Neural cell (in vitro differentiated cells): ENCODE results near the gene TBX4. TPM values are rescaled to one million over a fixed set of nuclear protein-coding genes. Genes with fewer than 3 reads are reported as not detected.

Experiments
- H2AFZ ChIP-seq: fragments of 200-600, 300-800 bp; sonication (generic), shearing (Covaris generic); 2 replicates; pipeline ENCODE4 v1.6.0; 2014; ENCODE audit warnings: low read depth, mild to moderate bottlenecking, antibody characterized with exemption, low read length, moderate library complexity
- H3F3A ChIP-seq: fragments of 200-600 bp; shearing (Covaris generic); 2 replicates; pipeline ENCODE4 v1.6.1; 2016; ENCODE audit warnings: mild to moderate bottlenecking, moderate library complexity, mixed read lengths, antibody characterized with exemption, low read length; ENCODE audit not compliant: insufficient read depth, poor library complexity, severe bottlenecking
- H3K27ac ChIP-seq: fragments of 200-600, 300-800 bp; sonication (generic), shearing (Covaris generic); 2 replicates; pipeline ENCODE4 v1.5.1; 2014; ENCODE audit warnings: mild to moderate bottlenecking, low read length, moderate library complexity
- H3K27me3 ChIP-seq: fragments of 300-800, 200-600 bp; sonication (generic), shearing (Covaris generic); 2 replicates; pipeline ENCODE4 v1.6.0; 2014; ENCODE audit warnings: mild to moderate bottlenecking, low read depth, low read length, moderate library complexity; ENCODE audit not compliant: insufficient read depth
- H3K36me3 ChIP-seq: fragments of 300-800, 200-600 bp; sonication (generic), shearing (Covaris generic); 2 replicates; pipeline ENCODE4 v1.5.1; 2014; ENCODE audit warnings: mild to moderate bottlenecking, antibody characterized with exemption, low read length, moderate library complexity; ENCODE audit not compliant: insufficient read depth
- H3K4me2 ChIP-seq: fragments of 300-800, 200-600 bp; sonication (generic), shearing (Covaris generic); 2 replicates; pipeline ENCODE4 v1.6.0; 2014; ENCODE audit warnings: mild to moderate bottlenecking, low read length
- H3K4me3 ChIP-seq: fragments of 300-800, 200-600 bp; sonication (generic), shearing (Covaris generic); 2 replicates; pipeline ENCODE4 v1.5.1; 2014; ENCODE audit warnings: mild to moderate bottlenecking, low read length, moderate library complexity
- H3K79me2 ChIP-seq: fragments of 200-600 bp; shearing (Covaris generic); replicated peaks from 2 replicates; pipeline ENCODE4 v1.6.0; 2014; ENCODE audit warnings: mild to moderate bottlenecking, low read length, moderate library complexity; ENCODE audit not compliant: insufficient read depth
- H3K9ac ChIP-seq: fragments of 300-800, 200-600 bp; sonication (generic), shearing (Covaris generic); 2 replicates; pipeline ENCODE4 v1.6.1; 2016; ENCODE audit warnings: mild to moderate bottlenecking, low read length, mixed read lengths
- H3K9me2 ChIP-seq: fragments of 200-600 bp; shearing (Covaris generic); 2 replicates; pipeline ENCODE4 v1.6.1; 2016; ENCODE audit warnings: mild to moderate bottlenecking, low read length, mixed read lengths; ENCODE audit not compliant: insufficient read depth
- H3K9me3 ChIP-seq: fragments of 200-600, 300-800 bp; sonication (generic), shearing (Covaris generic); 2 replicates; pipeline ENCODE4 v1.6.1; 2016; ENCODE audit warnings: mild to moderate bottlenecking, mixed run types, low read length, moderate library complexity, mixed read lengths
- H4K20me1 ChIP-seq: fragments of 200-600 bp; shearing (Covaris generic); 2 replicates; pipeline ENCODE4 v1.6.1; 2016; ENCODE audit warnings: mild to moderate bottlenecking, mixed run types; ENCODE audit not compliant: insufficient read depth
- CTCF ChIP-seq: fragments of 450-650 bp; IDR thresholded peaks from 2 replicates; pipeline ENCODE4 v1.5.1; 2014; ENCODE audit warnings: antibody characterized with exemption, mild to moderate bottlenecking, moderate library complexity; ENCODE audit not compliant: poor library complexity, severe bottlenecking
- EP300 ChIP-seq: fragments of 450-650 bp; conservative IDR thresholded peaks from 2 replicates; pipeline ENCODE4 v1.6.1; 2014; ENCODE audit warnings: antibody characterized with exemption, mild to moderate bottlenecking, moderate library complexity; ENCODE audit not compliant: poor library complexity, severe bottlenecking
- EZH2 ChIP-seq: fragments of 200-600, 300-800 bp; shearing (Covaris generic), sonication (generic); IDR thresholded peaks from 2 replicates; pipeline ENCODE4 v1.6.1; 2014; ENCODE audit warnings: antibody characterized with exemption, low read length, borderline replicate concordance, mild to moderate bottlenecking; ENCODE audit not compliant: insufficient read depth, poor library complexity, severe bottlenecking
- MXI1 ChIP-seq: fragments of 450-650 bp; conservative IDR thresholded peaks from 2 replicates; pipeline ENCODE4 v1.6.1; 2014; ENCODE audit warnings: antibody characterized with exemption, mild to moderate bottlenecking; ENCODE audit not compliant: poor library complexity, severe bottlenecking
- POLR2AphosphoS5 ChIP-seq: IDR thresholded peaks from 2 replicates; pipeline ENCODE4 v1.6.1; 2012
- RAD21 ChIP-seq: fragments of 450-650 bp; conservative IDR thresholded peaks from 2 replicates; pipeline ENCODE4 v1.6.1; 2014; ENCODE audit warnings: antibody characterized with exemption, mild to moderate bottlenecking, moderate library complexity
- REST ChIP-seq: IDR thresholded peaks from 2 replicates; pipeline ENCODE4 v1.6.1; 2012; ENCODE audit warnings: borderline replicate concordance
- SMC3 ChIP-seq: fragments of 450-650 bp; conservative IDR thresholded peaks from 2 replicates; pipeline ENCODE4 v1.6.1; 2014; ENCODE audit warnings: antibody characterized with exemption, mild to moderate bottlenecking, moderate library complexity; ENCODE audit not compliant: poor library complexity
- TAF1 ChIP-seq: IDR thresholded peaks from 2 replicates; pipeline ENCODE4 v1.6.1; 2012; ENCODE audit warnings: low read depth
- polyA plus RNA-seq: library from polyadenylated mRNA; depleted of rRNA; stranded (reverse); fragments of >200 nt; gene quantifications from 2 replicates; pipeline ENCODE4 v1.2.3, GENCODE V29; 2014

Gene TBX4
- polyA plus RNA-seq, 1 donor from 2014 or later: not detected

GRCh38 chr17:61420052-61420451, 32.2 kb upstream of the TBX4 start:
- no peak overlapping the region for H3K4me3 ChIP-seq
- H3K79me2 ChIP-seq: no peaks in the 10 kb centered on the region
- no peaks in the 10 kb centered on the region for H3K9me2 ChIP-seq
- no peak overlapping the region for H2AFZ ChIP-seq
- peaks cover 4% of the 10 kb centered on the region for H3K27me3 ChIP-seq
- no peaks in the 10 kb centered on the region for H3F3A ChIP-seq
- no peak overlapping the region for H3K27ac ChIP-seq
- TF ChIP-seq MXI1 (no peak), POLR2AphosphoS5 (no peak), SMC3 (no peak)
- H4K20me1 ChIP-seq: no peaks in the 10 kb centered on the region
- H3K9me3 ChIP-seq: no peaks in the 10 kb centered on the region
- no peak overlapping the region for H3K4me2 ChIP-seq
- no peaks in the 10 kb centered on the region for H3K36me3 ChIP-seq
- H3K9ac ChIP-seq: no peak overlapping the region

GRCh38 chr17:61420745-61421398, 31.4 kb upstream of the TBX4 start:
- Histone ChIP-seq H3K27ac (no peak overlapping the region), H3K4me3 (no peak overlapping the region), H2AFZ (no peak overlapping the region), H3K9ac (no peak overlapping the region), H3K9me2 (no peaks in the 10 kb centered on the region), H3K79me2 (no peaks in the 10 kb centered on the region), H3K9me3 (no peaks in the 10 kb centered on the region), H3K4me2 (no peak overlapping the region), H4K20me1 (no peaks in the 10 kb centered on the region), H3F3A (no peaks in the 10 kb centered on the region), H3K27me3 (peaks cover 4% of the 10 kb centered on the region), H3K36me3 (no peaks in the 10 kb centered on the region)
- TF ChIP-seq MXI1 (no peak), TAF1 (no peak), EZH2 (no peak), SMC3 (no peak), EP300 (no peak), RAD21 (no peak), CTCF (no peak), REST (no peak), POLR2AphosphoS5 (no peak)
